ENCODE measurements around the gene CNKSR2. TPM values are rescaled to one million over a fixed set of nuclear protein-coding genes. Genes with fewer than 3 reads are reported as not detected.
"Not testable (repeated sequence)": the region's sequence is repeated elsewhere in the genome, so short reads cannot be mapped to it uniquely, and the experiment has no call there.

Gene CNKSR2
- total and polyA plus RNA-seq, 11 donors, result 0.07 to 3.0 (median 0.47) TPM; not detected in 1

GRCh38 chrX:21481761-21482160, 107.5 kb downstream of the CNKSR2 start:
- TF ChIP-seq CTCF (IDR thresholded peaks at IDR 0.05) (no peak), POLR2A (IDR thresholded peaks at IDR 0.05) (no peak)
- no peak overlapping the region for H3K27ac ChIP-seq
- H3K9me3 ChIP-seq, result no peaks in the 10 kb centered on the region
- no peak for DNase-seq
- ATAC-seq, result no peak
- no peaks in the 10 kb centered on the region for H3K36me3 ChIP-seq
- no peak overlapping the region for H3K4me3 ChIP-seq
- intact Hi-C loops (cut with DNase I), result loop anchor here in 4 of 10 donors (2.0 to 5.0 kb wide), 4 partner anchors 949 to 954 kb away; no protein-coding TSS in a partner anchor
- H3K4me1 ChIP-seq, result no peaks in the 10 kb centered on the region
- 57 to 78% (median 67%) methylated on average over 2 of the region's 2 CpGs for WGBS, 4 donors
- no peaks in the 10 kb centered on the region for H3K27me3 ChIP-seq

DNA sequence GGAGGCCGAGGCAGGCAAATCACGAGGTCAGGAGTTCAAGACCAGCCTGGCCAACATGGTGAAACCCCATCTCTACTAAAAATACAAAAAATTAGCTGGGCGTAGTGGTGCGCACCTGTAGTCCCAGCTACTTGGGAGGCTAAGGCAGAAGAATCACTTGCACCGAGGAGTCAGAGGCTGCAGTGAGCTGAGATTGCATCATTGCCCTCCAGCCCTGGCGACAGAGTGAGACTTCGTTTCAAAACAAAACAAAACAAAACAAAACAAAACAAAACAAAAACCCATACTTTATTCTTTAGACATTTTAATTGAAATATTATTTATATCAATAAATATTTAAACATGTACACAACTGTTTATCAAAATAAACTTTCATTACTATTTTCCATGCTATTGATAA, 109.8 kb downstream of the CNKSR2 start:
- 72 to 97% (median 84%) methylated on average over 7 of the region's 7 CpGs for WGBS, 4 donors
- H3K27ac ChIP-seq, H3K4me1 ChIP-seq, ATAC-seq, H3K36me3 ChIP-seq, H3K9me3 ChIP-seq, H3K27me3 ChIP-seq, H3K4me3 ChIP-seq, DNase-seq: not testable (repeated sequence)
- intact Hi-C loops (cut with DNase I), result loop anchor here in 2 of 10 donors (5.0 kb wide), 2 partner anchors 952 to 957 kb away; no protein-coding TSS in a partner anchor

GRCh38 chrX:21487832-21488231, 113.6 kb downstream of the CNKSR2 start:
- H3K9me3 ChIP-seq, result no peaks in the 10 kb centered on the region
- TF ChIP-seq CTCF (IDR thresholded peaks at IDR 0.05) (no peak), POLR2A (IDR thresholded peaks at IDR 0.05) (no peak)
- no peaks in the 10 kb centered on the region for H3K27me3 ChIP-seq
- no peak overlapping the region for H3K27ac ChIP-seq
- ATAC-seq (no peak), DNase-seq (no peak)
- intact Hi-C loops (cut with DNase I), result no loop called here
- 23 to 53% (median 34%) methylated on average over 1 of the region's 1 CpG for WGBS, 4 donors
- no peaks in the 10 kb centered on the region for H3K4me1 ChIP-seq
- H3K36me3 ChIP-seq, result no peaks in the 10 kb centered on the region
- H3K4me3 ChIP-seq, result no peak overlapping the region

DNA sequence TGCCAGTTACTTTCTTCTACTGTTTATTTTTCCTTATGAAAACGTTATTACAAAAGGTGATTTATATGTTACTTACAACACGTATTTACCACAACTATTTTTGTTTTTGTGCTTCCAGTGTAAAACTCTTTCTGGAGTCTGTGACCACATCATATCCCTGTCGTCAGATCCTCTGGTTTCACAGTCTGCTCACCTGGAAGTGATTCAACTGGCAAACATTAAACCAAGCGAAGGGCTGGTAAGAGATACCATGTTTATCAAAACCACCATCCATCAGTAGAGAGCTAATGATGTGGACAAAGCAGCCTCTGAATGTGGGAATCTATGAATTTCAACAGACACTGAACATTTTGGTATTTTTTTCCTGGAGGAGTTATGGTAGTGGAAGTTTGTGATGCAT, 116.1 kb downstream of the CNKSR2 start:
- DNase-seq (no peak), ATAC-seq (no peak)
- TF ChIP-seq CTCF (IDR thresholded peaks at IDR 0.05) (no peak), POLR2A (IDR thresholded peaks at IDR 0.05) (no peak)
- no peaks in the 10 kb centered on the region for H3K36me3 ChIP-seq
- H3K27ac ChIP-seq, result no peak overlapping the region
- no peaks in the 10 kb centered on the region for H3K9me3 ChIP-seq
- H3K27me3 ChIP-seq, result no peaks in the 10 kb centered on the region
- no peaks in the 10 kb centered on the region for H3K4me1 ChIP-seq
- intact Hi-C loops (cut with DNase I), result no loop called here
- no peak overlapping the region for H3K4me3 ChIP-seq
- 40 to 65% (median 54%) methylated on average over 4 of the region's 4 CpGs for WGBS, 4 donors

DNA sequence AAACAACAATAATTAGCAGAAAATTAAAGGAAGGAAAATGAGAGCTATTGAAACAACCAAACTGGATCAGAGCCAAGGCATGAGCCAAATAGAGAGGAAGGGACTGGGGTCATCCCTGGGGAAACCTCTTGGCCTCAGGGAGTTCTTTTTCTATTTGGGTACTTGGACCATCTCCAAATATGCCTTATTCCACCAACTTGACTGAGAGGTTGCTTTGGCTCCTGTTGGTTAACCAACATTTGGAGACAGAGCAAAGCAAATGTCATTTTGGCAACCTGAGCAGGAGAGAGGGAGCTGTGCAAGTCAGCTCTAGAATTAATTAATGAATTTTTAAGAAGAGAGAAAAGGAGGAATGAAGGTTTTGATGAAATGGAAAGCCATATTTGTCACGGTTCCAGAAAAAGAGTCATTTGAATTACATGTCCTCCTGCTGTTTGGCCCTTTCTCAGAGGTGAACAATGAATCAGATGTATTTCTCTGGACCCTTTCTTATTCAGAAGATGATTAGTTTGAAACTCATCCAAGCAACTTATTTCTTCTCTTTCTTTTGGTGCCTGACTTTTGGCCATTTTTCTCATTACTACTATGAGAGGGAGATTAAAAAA, 119.1 kb downstream of the CNKSR2 start:
- Histone ChIP-seq H3K9me3 (no peaks in the 10 kb centered on the region), H3K4me1 (no peaks in the 10 kb centered on the region), H3K27ac (no peak overlapping the region), H3K36me3 (no peaks in the 10 kb centered on the region), H3K4me3 (no peak overlapping the region), H3K27me3 (no peaks in the 10 kb centered on the region)
- DNase-seq, result no peak
- intact Hi-C loops (cut with DNase I), result no loop called here
- WGBS, 4 donors, result 46 to 69% (median 54%) methylated on average over 1 of the region's 1 CpG
- ATAC-seq, result no peak
- no peak for TF ChIP-seq CTCF (IDR thresholded peaks at IDR 0.05)
